Fibroblast of skin of scalp (primary cell): ENCODE measurements around the gene IFNA13.

ENCODE experiments used
- DNase-seq: peaks from one replicate; pipeline ENCODE4 v3.0.0-alpha.2; 2013

Gene IFNA13

GRCh38 chr9:21357479-21358460, 10.1 kb downstream of the IFNA13 start:
- DNase-seq: peak; percentile 5

DNA sequence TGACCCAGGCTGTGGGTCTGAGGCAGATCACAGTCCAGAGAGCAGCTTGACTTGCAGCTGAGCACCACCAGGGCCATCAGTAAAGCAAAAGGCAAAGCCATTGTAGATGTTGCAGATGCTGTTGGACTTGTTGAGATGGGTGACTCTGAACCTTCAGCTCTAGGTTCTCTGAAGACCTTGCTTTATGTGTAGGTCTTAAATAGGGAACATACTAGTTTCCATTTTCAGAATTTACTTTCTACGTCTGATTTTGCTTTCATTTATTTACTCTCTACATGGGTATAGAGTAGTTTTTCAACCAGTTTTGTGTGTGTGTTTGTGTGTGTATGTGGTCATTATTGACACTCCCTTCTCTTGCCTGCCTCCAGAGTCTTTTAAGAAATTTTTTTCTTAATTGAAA, 17.1 kb downstream of the IFNA13 start, which contains the start of gene IFNA6:
TSS of gene IFNA6 (minus strand) at position 101 of the 400 bp plus-strand sequence. CDS start at position 101, 0 bp downstream.
- no peak for DNase-seq

DNA sequence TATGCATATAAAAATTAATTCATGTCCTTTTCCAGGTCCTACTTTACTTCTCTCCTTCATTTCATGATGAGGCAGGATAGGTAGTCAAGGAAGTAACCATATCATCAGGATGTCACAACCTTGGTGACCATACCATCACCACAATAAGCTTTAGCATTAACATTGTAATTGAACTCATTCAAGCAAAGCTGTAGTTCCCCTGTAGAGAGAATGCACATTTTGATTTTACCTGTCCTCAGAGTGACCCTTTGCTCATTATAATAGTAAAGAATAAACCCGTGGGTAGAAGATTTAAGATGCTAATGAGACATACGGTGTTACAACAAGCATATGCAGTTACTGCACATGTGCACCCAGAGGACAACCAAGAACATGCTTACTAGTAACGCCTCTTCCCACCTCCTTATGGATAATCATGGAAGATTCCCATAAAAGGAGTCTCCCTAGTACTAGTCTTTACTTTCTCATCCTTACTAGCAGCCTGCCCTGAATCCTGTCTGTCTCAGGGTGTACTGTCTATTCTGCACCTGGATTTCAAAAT, 19.4 kb downstream of the IFNA13 start:
- DNase-seq: no peak

DNA sequence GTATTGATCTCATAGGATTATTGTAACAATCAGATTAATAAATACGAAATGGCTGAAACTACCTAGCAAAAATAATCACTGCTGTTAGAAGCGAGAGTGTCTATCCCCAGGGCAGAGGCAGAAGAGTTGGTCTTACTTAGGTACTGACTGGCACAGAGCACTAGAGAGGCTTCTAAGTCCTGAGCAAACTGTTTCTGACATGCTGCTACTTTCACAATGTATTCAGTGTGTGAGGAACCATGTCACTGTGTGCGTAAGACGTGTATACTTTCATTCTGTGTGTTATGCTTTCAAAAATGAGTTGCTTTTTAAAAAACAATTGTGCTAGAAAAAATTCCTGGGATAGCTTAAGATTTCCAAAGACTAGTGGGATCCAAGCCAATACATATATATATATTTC, 27.1 kb downstream of the IFNA13 start:
- DNase-seq: no peak

- DNase-seq: no peak
Measured at GRCh38 chr9:21336457-21336856, 31.4 kb downstream of the IFNA13 start.

DNA sequence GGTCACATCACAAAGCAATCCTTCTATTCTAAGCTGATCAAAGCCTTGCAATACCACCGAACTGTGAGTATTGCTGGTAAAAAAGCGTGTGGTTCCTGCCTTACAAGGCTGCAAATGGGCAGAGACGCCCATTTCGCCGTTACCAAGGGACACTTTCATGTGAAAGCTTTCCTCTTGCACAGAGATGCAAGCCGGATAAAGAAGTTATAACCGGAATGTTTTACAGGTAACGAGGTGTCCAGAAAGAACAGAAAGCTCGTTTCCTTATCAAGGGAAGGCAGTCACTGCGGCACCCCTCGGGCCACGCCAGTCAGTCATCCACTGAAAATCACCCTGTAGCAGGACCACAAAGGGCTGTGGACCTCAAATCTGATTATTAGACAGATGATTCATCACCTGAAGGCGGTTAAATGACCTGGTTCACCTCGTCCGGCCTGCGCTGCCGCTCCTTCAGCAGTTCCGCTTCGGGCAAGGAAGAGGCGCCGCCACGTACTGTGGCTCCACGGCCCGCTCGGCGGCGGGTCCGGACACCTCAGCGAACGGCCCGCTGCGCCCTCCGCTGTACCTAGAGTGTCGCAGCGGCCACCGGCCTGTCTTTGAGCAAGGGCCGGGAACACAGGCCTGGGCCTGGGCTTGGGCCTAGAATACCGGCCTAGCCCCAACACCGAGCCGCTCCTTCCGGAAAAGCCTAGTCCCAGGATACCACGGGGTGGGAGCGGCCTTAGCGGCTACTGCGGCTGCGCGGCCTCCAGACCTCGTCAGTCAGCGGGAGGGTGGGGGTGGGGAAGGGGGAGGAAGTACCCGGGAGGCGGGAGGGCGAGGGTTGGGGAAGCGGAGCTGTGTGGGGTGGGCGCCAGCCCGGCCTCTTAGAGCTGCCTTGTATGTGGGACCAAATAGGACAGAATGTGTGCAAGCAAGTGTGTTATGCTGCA, 32.9 kb downstream of the IFNA13 start, which contains the start of gene KLHL9:
TSS of gene KLHL9 (minus strand) at position 704 of the 932 bp plus-strand sequence. CDS start at position 159, 545 bp downstream.
- DNase-seq: peak; percentile 95

GRCh38 chr9:21333226-21333625, 34.6 kb downstream of the IFNA13 start:
- DNase-seq: no peak

- DNase-seq: no peak
Measured at GRCh38 chr9:21331676-21332402, 36.0 kb downstream of the IFNA13 start.

- peak; percentile 36 for DNase-seq
Measured at GRCh38 chr9:21326526-21327139, 41.2 kb downstream of the IFNA13 start.

DNA sequence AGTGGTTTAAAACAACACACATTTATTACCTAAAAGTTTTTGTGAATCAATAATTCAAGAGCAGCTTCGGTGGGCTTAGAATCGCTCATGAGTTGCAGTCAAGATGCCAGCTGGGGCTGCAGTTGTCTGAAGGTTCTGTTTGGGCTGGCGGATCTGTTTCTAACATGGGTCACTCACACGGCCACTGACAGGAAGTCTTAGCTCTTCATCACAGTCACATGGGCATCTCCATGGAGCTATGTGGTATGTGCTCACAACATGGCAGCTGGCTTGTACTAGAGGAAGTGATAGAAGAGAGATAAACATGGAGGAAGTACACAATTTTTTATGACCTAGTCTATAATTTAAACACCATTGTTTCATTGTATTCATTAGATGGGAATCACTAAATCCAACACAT, 43.8 kb downstream of the IFNA13 start:
- no peak for DNase-seq

GRCh38 chr9:21322911-21323461, 44.9 kb downstream of the IFNA13 start:
- DNase-seq: no peak

DNA sequence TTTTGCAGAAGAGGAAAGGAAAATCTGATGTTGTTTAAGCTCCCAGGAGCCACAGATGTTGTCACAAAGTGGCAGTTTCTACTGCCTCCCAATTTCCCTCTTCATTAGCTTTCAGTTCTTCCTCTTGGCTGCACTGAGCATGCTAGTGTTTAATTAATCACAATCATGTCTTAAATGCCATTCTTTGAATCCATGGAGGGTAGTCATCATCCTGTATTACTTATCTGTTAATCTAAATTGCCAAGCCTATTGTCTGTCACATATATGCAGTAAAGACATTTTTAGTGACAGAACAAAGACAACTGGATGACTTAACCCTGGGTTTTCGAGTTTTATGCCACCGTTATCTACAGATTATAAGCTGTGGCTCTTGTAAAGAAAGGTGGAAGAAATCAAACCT, 47.4 kb downstream of the IFNA13 start:
- DNase-seq: no peak

DNA sequence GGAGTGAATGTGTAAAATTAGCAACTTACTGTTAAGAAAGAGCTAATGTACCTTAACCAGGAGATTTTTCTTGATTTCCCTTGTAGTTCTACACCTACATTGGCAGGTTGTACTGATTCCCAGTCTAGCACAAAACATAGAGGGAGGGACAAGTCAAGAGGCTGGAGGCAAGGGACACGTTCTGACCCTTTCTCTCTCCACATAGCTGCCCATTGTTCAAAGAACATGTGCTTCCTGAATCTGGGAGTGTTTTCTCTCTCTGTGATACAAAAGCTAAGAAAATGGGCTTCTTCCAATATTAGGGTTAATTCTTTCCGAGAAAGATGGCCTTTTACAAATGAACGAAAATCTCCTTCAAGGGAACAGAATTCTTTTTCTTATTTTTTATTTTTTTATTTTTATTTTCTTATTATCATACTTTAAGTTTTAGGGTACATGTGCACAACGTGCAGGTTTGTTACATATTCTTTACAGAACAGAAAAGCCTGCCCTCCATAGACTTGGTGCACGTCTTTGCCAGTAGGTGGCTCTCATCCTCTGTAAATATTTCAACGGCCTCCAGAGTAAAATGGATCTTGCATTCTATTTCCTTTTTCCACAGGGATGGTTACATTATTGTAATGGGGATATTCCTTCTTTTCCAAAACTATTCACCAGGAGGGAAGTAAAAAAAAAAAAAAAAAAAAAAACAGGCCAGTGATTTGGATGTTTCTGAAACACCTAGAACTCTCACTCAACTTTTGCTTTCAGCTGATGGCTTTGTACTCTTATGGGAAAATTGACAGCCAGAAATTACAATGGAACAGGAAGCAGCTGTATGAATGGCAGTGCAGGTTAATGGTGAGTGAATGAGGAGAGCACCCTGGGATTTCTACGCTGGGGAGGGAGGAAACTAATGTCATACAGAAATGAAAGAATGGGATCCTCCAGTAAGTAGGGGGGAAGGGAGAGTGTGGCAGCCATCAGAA, 49.6 kb downstream of the IFNA13 start:
- DNase-seq: peak; percentile 49
